GM23248 (cell line): ENCODE data around the gene IFNE. TPM values are rescaled to one million over a fixed set of nuclear protein-coding genes. Genes with fewer than 3 reads are reported as not detected.

Experiments used
- DNase-seq: peaks from one replicate; pipeline ENCODE4 v3.0.0-alpha.2; 2015
- H2AFZ ChIP-seq: fragments of 200-600 bp; sonication (generic); 2 replicates; pipeline ENCODE4 v1.6.1; 2016; ENCODE audit warnings: antibody characterized with exemption
- H3F3A ChIP-seq: fragments of 200-600 bp; sonication (generic); 2 replicates; pipeline ENCODE4 v1.6.1; 2016; ENCODE audit warnings: mild to moderate bottlenecking, antibody characterized with exemption, mixed run types; ENCODE audit not compliant: insufficient read depth
- H3K27ac ChIP-seq: fragments of 200-600 bp; sonication (generic); 2 replicates; pipeline ENCODE4 v1.5.1; 2016; ENCODE audit warnings: mild to moderate bottlenecking
- H3K27me3 ChIP-seq: fragments of 200-600 bp; sonication (generic); replicated peaks from 2 replicates; pipeline ENCODE4 v1.6.1; 2016; ENCODE audit warnings: mild to moderate bottlenecking; ENCODE audit not compliant: insufficient read depth
- H3K36me3 ChIP-seq: fragments of 200-600 bp; sonication (generic); 2 replicates; pipeline ENCODE4 v1.6.1; 2016; ENCODE audit warnings: low read depth, mild to moderate bottlenecking
- H3K4me1 ChIP-seq: fragments of 200-600 bp; sonication (generic); 2 replicates; pipeline ENCODE4 v1.6.1; 2016; ENCODE audit warnings: mild to moderate bottlenecking; ENCODE audit not compliant: insufficient read depth
- H3K4me2 ChIP-seq: fragments of 200-600 bp; sonication (generic); one replicate; pipeline ENCODE4 v1.6.1; 2016; ENCODE audit warnings: mild to moderate bottlenecking; ENCODE audit not compliant: unreplicated experiment
- H3K4me3 ChIP-seq: fragments of 200-600 bp; sonication (generic); 2 replicates; pipeline ENCODE4 v1.5.1; 2016; ENCODE audit warnings: mild to moderate bottlenecking
- H3K79me2 ChIP-seq: fragments of 200-600 bp; sonication (generic); 2 replicates; pipeline ENCODE4 v1.6.1; 2016; ENCODE audit warnings: mild to moderate bottlenecking; ENCODE audit not compliant: insufficient read depth
- H3K9ac ChIP-seq: fragments of 200-600 bp; sonication (generic); 2 replicates; pipeline ENCODE4 v1.6.1; 2016; ENCODE audit warnings: mild to moderate bottlenecking
- H3K9me2 ChIP-seq: fragments of 200-600 bp; sonication (generic); 2 replicates; pipeline ENCODE4 v1.6.1; 2016; ENCODE audit warnings: mixed run types, mild to moderate bottlenecking, moderate library complexity; ENCODE audit not compliant: insufficient read depth
- H3K9me3 ChIP-seq: fragments of 200-600 bp; sonication (generic); one replicate; pipeline ENCODE4 v1.6.1; 2017; ENCODE audit warnings: low read depth
- H4K20me1 ChIP-seq: fragments of 200-600 bp; sonication (generic); 2 replicates; pipeline ENCODE4 v1.6.0; 2016; ENCODE audit not compliant: insufficient read depth
- EZH2 ChIP-seq: fragments of 200-600 bp; sonication (generic); IDR thresholded peaks from 2 replicates; pipeline ENCODE4 v1.6.1; 2018; ENCODE audit warnings: antibody characterized with exemption, mild to moderate bottlenecking; ENCODE audit not compliant: insufficient read depth, poor library complexity, severe bottlenecking
- EZH2phosphoT487 ChIP-seq: fragments of 200-600 bp; sonication (generic); IDR thresholded peaks from 2 replicates; pipeline ENCODE4 v1.6.1; 2018; ENCODE audit warnings: antibody characterized with exemption, moderate library complexity, mild to moderate bottlenecking, low read depth; ENCODE audit not compliant: insufficient read depth
- WGBS, 2 experiments: methylation state at CpG; one replicate each; pipeline ENCODE4 v1.1.6; 2015 to 2017; ENCODE audit warnings: low lambda C conversion rate in 2 of 2, low coverage in 1 of 2; ENCODE audit errors: missing lambda C conversion rate in 2 of 2; 5-methylcytosine and 5-hydroxymethylcytosine counted together
- in situ Hi-C: fragments of 300-500 bp; cut with MboI; formaldehyde crosslinking; loops from 2 replicates; pipeline ENCODE4 v1.15.0; 2020
- polyA plus RNA-seq: library from polyadenylated mRNA; unstranded; fragments of >200 nt; fragmentation: Nextera tagmentation; extraction: Ambion mirVana; gene quantifications from 2 replicates; pipeline ENCODE4 v1.2.1, GENCODE V29; 2016
- total RNA-seq: library from RNA; depleted of rRNA; stranded (reverse); fragments of >200 nt; shearing (Covaris generic); gene quantifications from 2 replicates; pipeline ENCODE4 v1.2.3, GENCODE V29; 2014; rRNA removed

The IFNE gene, protein sequence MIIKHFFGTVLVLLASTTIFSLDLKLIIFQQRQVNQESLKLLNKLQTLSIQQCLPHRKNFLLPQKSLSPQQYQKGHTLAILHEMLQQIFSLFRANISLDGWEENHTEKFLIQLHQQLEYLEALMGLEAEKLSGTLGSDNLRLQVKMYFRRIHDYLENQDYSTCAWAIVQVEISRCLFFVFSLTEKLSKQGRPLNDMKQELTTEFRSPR
- total RNA-seq (1.8 TPM in 2 replicates), polyA plus RNA-seq (0.80 and 1.3 TPM in 2 replicates)

GRCh38 chr9:21482213-21482612 lies at the start of gene IFNE:
TSS of gene IFNE (minus strand) at chr9:21482313. CDS start at chr9:21481694, 619 bp downstream.
- no peak within 1 kb of the TSS for H3K9ac ChIP-seq
- no peaks in the 10 kb centered on the region for H3K9me3 ChIP-seq
- peaks cover 10% of the 10 kb centered on the region for H3K4me1 ChIP-seq
- TF ChIP-seq EZH2 (no peak), EZH2phosphoT487 (no peak)
- H3F3A ChIP-seq, result peaks cover 89% of the 10 kb centered on the region
- H4K20me1 ChIP-seq, result no peaks in the 10 kb centered on the region
- no peak for DNase-seq
- H3K27ac ChIP-seq, result 0 out of 2 replicates have a peak within 1 kb of the TSS, but pooled peaks have one; percentile 1
- no peak within 1 kb of the TSS for H3K4me2 ChIP-seq
- no peaks in the 10 kb centered on the region; the same call in 1 of the 2 replicates for H3K9me2 ChIP-seq
- H2AFZ ChIP-seq, result no peak within 1 kb of the TSS
- H3K27me3 ChIP-seq, result no peaks in the 10 kb centered on the region
- 95 to 99% methylated on average over 2 of the region's 2 CpGs for WGBS, 2 experiments
- in situ Hi-C loops, result no loop called here
- peaks cover 56% of the 10 kb centered on the region for H3K79me2 ChIP-seq
- H3K36me3 ChIP-seq, result peaks cover 39% of the 10 kb centered on the region
- no peak within 1 kb of the TSS for H3K4me3 ChIP-seq

DNA sequence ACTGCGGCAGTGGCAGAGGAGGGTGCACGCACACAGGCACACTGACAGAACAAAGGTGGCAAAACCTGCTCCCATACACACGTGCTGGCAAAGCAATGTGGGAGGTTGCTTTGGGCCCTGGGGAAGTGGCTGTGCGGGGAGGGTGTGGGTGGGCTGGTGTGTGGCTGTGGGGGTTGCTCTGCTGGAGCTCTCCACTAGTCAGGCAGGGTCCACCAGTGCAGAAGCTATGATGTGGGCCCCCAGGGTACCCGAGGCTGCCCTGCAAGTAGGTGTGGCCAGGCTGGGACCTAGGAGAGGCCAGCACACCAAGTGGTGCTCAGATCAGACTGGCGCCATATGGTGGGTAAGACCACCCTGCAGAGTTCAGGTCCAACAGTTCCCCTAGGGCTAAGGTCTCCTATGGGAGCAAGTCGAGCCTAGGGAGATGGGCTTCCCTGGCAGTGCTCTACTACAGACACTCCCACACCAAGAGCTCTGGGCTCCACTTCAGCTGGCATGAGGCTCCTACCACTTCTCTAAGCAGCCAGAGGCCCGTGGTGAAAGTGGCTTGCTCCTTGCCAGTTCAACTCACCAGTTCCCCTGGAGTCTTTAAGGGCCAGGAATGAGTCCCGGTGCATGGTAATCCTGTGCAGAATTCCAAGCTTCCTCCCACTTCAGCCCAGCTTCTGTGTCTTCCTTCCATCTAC lies 46.2 kb upstream of the IFNE start:
- Histone ChIP-seq H3K4me1 (peaks cover 27% of the 10 kb centered on the region), H3K9me2 (no peaks in the 10 kb centered on the region; the same call in 1 of the 2 replicates), H2AFZ (no peak overlapping the region), H3K79me2 (peaks cover 100% of the 10 kb centered on the region), H3K9ac (no peak overlapping the region), H3F3A (peaks cover 91% of the 10 kb centered on the region), H3K36me3 (peaks cover 76% of the 10 kb centered on the region), H3K9me3 (no peaks in the 10 kb centered on the region), H3K27ac (no peak overlapping the region), H3K4me2 (no peak overlapping the region), H3K4me3 (no peak overlapping the region), H4K20me1 (peaks cover 6% of the 10 kb centered on the region; the same call in 1 of the 2 replicates), H3K27me3 (no peaks in the 10 kb centered on the region)
- in situ Hi-C loops, result no loop called here
- no peak for DNase-seq
- TF ChIP-seq EZH2phosphoT487 (no peak), EZH2 (no peak)
- 83 to 89% methylated on average over 9 of the region's 9 CpGs for WGBS, 2 experiments

GRCh38 chr9:21527579-21527978 lies 45.5 kb upstream of the IFNE start:
- H3K4me1 ChIP-seq, result peaks cover 20% of the 10 kb centered on the region
- H3K9me2 ChIP-seq, result no peaks in the 10 kb centered on the region; the same call in 1 of the 2 replicates
- no peak overlapping the region for H2AFZ ChIP-seq
- TF ChIP-seq EZH2, result no peak
- no peak for TF ChIP-seq EZH2phosphoT487
- H3K9me3 ChIP-seq, result no peaks in the 10 kb centered on the region
- H4K20me1 ChIP-seq, result peaks cover 6% of the 10 kb centered on the region; the same call in 1 of the 2 replicates
- no peak overlapping the region for H3K9ac ChIP-seq
- no peak overlapping the region for H3K4me2 ChIP-seq
- peaks cover 100% of the 10 kb centered on the region for H3K79me2 ChIP-seq
- H3F3A ChIP-seq, result peaks cover 91% of the 10 kb centered on the region
- H3K36me3 ChIP-seq, result peaks cover 74% of the 10 kb centered on the region
- H3K27ac ChIP-seq, result no peak overlapping the region
- no peak for DNase-seq
- 75 to 83% methylated on average over 2 of the region's 2 CpGs for WGBS, 2 experiments
- H3K27me3 ChIP-seq, result no peaks in the 10 kb centered on the region
- no peak overlapping the region for H3K4me3 ChIP-seq
- in situ Hi-C loops, result no loop called here

- no peak overlapping the region for H3K27ac ChIP-seq
- no peak overlapping the region for H3K9ac ChIP-seq
- H3K27me3 ChIP-seq, result no peaks in the 10 kb centered on the region
- H3F3A ChIP-seq, result peaks cover 91% of the 10 kb centered on the region
- peaks cover 100% of the 10 kb centered on the region for H3K79me2 ChIP-seq
- peaks cover 56% of the 10 kb centered on the region for H3K36me3 ChIP-seq
- no peaks in the 10 kb centered on the region for H3K4me1 ChIP-seq
- H3K9me2 ChIP-seq, result no peaks in the 10 kb centered on the region; the same call in 1 of the 2 replicates
- no peak overlapping the region for H3K4me2 ChIP-seq
- H4K20me1 ChIP-seq, result no peaks in the 10 kb centered on the region
- no peak for TF ChIP-seq EZH2
- TF ChIP-seq EZH2phosphoT487, result no peak
- no peak overlapping the region for H3K4me3 ChIP-seq
- no peak overlapping the region for H2AFZ ChIP-seq
- no peak for DNase-seq
- WGBS, 2 experiments, result 98 to 99% methylated on average over 5 of the region's 5 CpGs
- H3K9me3 ChIP-seq, result no peaks in the 10 kb centered on the region
- in situ Hi-C loops, result no loop called here
Observed at GRCh38 chr9:21525174-21525573, 43.1 kb upstream of the IFNE start.
